ENCODE results near the gene CABCOCO1. TPM values are rescaled to one million over a fixed set of nuclear protein-coding genes. Genes with fewer than 3 reads are reported as not detected.

Gene CABCOCO1, protein sequence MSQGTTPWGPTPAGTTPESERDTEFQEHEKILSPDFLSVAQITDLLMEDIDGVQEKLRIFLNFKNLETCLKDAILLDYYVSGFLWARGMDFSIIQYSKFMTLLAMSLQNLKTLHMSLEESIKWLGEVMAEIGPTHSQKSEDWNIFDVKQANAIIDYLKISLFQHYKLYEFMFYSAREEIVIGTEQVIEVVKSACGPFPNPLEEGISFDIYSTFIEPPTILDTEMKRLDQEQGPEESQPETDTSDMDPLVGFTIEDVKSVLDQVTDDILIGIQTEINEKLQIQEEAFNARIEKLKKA
- total RNA-seq = not detected in 2 replicates

GRCh38 chr10:61662794-61663259 lies at the start of gene CABCOCO1:
Gene CABCOCO1 (plus strand): TSS chr10:61662929. CDS start chr10:61662973, 44 bp downstream.
- H3K27me3 Mint-ChIP-seq (ENCODE audit: insufficient read depth) = peaks cover 43% of the 10 kb centered on the region
- H3K9me3 Mint-ChIP-seq = no peaks in the 10 kb centered on the region
- DNase-seq (ENCODE audit: low spot score) = no peak
- intact Hi-C loops (cut with micrococcal nuclease) = no loop called here
- no peak within 1 kb of the TSS for H3K4me3 Mint-ChIP-seq
- H3K27ac Mint-ChIP-seq = no peak within 1 kb of the TSS
- no peaks in the 10 kb centered on the region for H3K4me1 Mint-ChIP-seq (ENCODE audit: low read depth)
- H3K36me3 Mint-ChIP-seq (ENCODE audit: low read depth) = no peaks in the 10 kb centered on the region

DNA sequence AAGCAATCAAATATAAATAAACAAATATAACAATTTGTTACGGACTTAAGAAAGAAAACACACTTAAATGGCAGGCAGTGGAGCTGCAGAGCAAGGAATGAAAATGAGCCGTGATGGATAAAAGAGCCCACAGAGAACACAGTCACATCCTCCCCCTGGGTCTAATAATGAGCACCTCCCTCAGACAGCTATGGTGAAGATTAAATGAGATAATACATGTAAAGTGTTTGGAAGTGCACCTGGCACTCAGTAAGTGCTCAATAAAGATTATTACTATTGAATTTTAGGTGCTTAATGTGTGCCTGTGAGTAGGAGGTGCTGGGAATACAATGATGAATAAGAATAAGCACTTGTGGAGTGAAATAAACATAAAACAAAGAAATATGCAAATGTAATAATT lies 49.1 kb upstream of the CABCOCO1 start:
- Mint-ChIP-seq H3K27me3 (ENCODE audit: insufficient read depth) (peaks cover 3% of the 10 kb centered on the region), H3K36me3 (ENCODE audit: low read depth) (no peaks in the 10 kb centered on the region), H3K9me3 (no peaks in the 10 kb centered on the region), H3K4me1 (ENCODE audit: low read depth) (no peaks in the 10 kb centered on the region), H3K27ac (no peak overlapping the region), H3K4me3 (no peak overlapping the region)
- DNase-seq (ENCODE audit: low spot score) = no peak
- intact Hi-C loops (cut with micrococcal nuclease) = no loop called here

- intact Hi-C loops (cut with micrococcal nuclease) = loop anchor here (5.0 kb wide), 1 partner anchor 861 kb away; no protein-coding TSS in a partner anchor
- Mint-ChIP-seq H3K27ac (no peak overlapping the region), H3K36me3 (ENCODE audit: low read depth) (no peaks in the 10 kb centered on the region), H3K4me1 (ENCODE audit: low read depth) (no peaks in the 10 kb centered on the region), H3K9me3 (no peaks in the 10 kb centered on the region), H3K27me3 (ENCODE audit: insufficient read depth) (peaks cover 3% of the 10 kb centered on the region), H3K4me3 (no peak overlapping the region)
- no peak for DNase-seq (ENCODE audit: low spot score)
Measured at GRCh38 chr10:61616611-61617010, 46.1 kb upstream of the CABCOCO1 start.

DNA sequence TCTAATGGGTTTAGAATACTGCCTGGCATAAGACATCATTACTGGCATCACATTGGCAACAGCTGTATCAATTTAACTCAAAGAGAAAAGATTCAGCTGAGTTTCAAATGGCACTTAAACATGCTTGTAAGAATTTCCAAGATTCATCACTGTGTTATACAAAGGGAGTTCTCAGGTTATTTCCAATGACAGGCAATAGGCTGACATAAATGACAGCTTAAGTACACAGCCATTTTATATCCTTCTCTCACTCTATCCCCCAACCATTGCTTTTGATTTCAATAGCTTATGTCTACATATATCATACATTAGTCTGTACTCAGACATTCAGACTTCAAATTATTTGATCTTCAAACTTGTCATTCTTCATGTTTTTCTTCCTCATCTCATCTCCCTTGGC lies 45.5 kb upstream of the CABCOCO1 start:
- intact Hi-C loops (cut with micrococcal nuclease) = loop anchor here (5.0 kb wide), 1 partner anchor 860 kb away; no protein-coding TSS in a partner anchor
- Mint-ChIP-seq H3K36me3 (ENCODE audit: low read depth) (no peaks in the 10 kb centered on the region), H3K27me3 (ENCODE audit: insufficient read depth) (no peaks in the 10 kb centered on the region), H3K4me3 (no peak overlapping the region), H3K4me1 (ENCODE audit: low read depth) (no peaks in the 10 kb centered on the region), H3K9me3 (no peaks in the 10 kb centered on the region), H3K27ac (no peak overlapping the region)
- DNase-seq (ENCODE audit: low spot score) = no peak

- Mint-ChIP-seq H3K9me3 (no peaks in the 10 kb centered on the region), H3K4me3 (no peak overlapping the region), H3K4me1 (ENCODE audit: low read depth) (no peaks in the 10 kb centered on the region), H3K36me3 (ENCODE audit: low read depth) (no peaks in the 10 kb centered on the region), H3K27me3 (ENCODE audit: insufficient read depth) (peaks cover 4% of the 10 kb centered on the region), H3K27ac (no peak overlapping the region)
- intact Hi-C loops (cut with micrococcal nuclease) = loop anchor here (5.0 kb wide), 1 partner anchor 860 kb away; no protein-coding TSS in a partner anchor
- no peak for DNase-seq (ENCODE audit: low spot score)
Measured at GRCh38 chr10:61617586-61617985, 45.1 kb upstream of the CABCOCO1 start.

DNA sequence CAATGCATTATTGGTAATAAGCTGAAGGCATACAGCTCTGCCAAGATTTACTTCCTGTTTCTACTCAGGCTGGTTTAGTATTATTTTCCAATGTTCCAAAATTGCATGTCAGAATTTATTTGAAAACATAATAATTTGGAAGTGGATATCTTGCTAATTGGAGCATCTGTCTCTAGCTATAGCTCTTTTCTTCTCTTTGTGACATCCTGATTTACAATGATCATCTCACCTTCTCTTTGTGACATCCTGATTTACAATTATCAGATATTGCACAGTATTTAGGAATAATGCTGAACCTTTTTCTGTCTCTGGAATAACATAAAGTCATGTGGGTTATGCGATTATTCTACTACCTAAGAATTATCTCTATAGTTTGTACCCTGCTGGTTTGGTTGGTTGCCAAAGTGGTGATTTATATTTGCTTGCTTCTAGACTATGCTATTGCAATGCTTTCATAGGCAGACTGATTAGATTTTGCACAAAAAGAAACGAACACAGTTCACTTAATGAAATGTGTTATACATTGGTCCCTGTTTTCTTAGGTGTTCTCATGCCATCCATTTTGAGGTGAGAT lies 44.3 kb upstream of the CABCOCO1 start:
- H3K36me3 Mint-ChIP-seq (ENCODE audit: low read depth) = no peaks in the 10 kb centered on the region
- intact Hi-C loops (cut with micrococcal nuclease) = loop anchor here (5.0 kb wide), 1 partner anchor 859 kb away; no protein-coding TSS in a partner anchor

GRCh38 chr10:61620506-61620905 lies 42.2 kb upstream of the CABCOCO1 start:
- Mint-ChIP-seq H3K4me1 (ENCODE audit: low read depth) (no peaks in the 10 kb centered on the region), H3K4me3 (no peak overlapping the region), H3K27me3 (ENCODE audit: insufficient read depth) (peaks cover 5% of the 10 kb centered on the region), H3K27ac (no peak overlapping the region), H3K36me3 (ENCODE audit: low read depth) (no peaks in the 10 kb centered on the region), H3K9me3 (no peaks in the 10 kb centered on the region)
- intact Hi-C loops (cut with micrococcal nuclease) = no loop called here
- no peak for DNase-seq (ENCODE audit: low spot score)

More for the DNA sequence above, 44.3 kb upstream of the CABCOCO1 start:
- peaks cover 5% of the 10 kb centered on the region for H3K27me3 Mint-ChIP-seq (ENCODE audit: insufficient read depth)
- DNase-seq (ENCODE audit: low spot score) = no peak
- no peaks in the 10 kb centered on the region for H3K4me1 Mint-ChIP-seq (ENCODE audit: low read depth)
- H3K9me3 Mint-ChIP-seq = no peaks in the 10 kb centered on the region
- H3K4me3 Mint-ChIP-seq = no peak overlapping the region
- no peak overlapping the region for H3K27ac Mint-ChIP-seq

GRCh38 chr10:61621605-61622051 lies 41.1 kb upstream of the CABCOCO1 start:
- Mint-ChIP-seq H3K27ac (no peak overlapping the region), H3K4me3 (no peak overlapping the region), H3K27me3 (ENCODE audit: insufficient read depth) (peaks cover 5% of the 10 kb centered on the region), H3K4me1 (ENCODE audit: low read depth) (no peaks in the 10 kb centered on the region), H3K9me3 (no peaks in the 10 kb centered on the region), H3K36me3 (ENCODE audit: low read depth) (no peaks in the 10 kb centered on the region)
- DNase-seq (ENCODE audit: low spot score) = no peak
- intact Hi-C loops (cut with micrococcal nuclease) = no loop called here

- Mint-ChIP-seq H3K36me3 (ENCODE audit: low read depth) (no peaks in the 10 kb centered on the region), H3K27ac (no peak overlapping the region), H3K4me3 (no peak overlapping the region), H3K27me3 (ENCODE audit: insufficient read depth) (peaks cover 5% of the 10 kb centered on the region), H3K4me1 (ENCODE audit: low read depth) (no peaks in the 10 kb centered on the region), H3K9me3 (no peaks in the 10 kb centered on the region)
- DNase-seq (ENCODE audit: low spot score) = no peak
- intact Hi-C loops (cut with micrococcal nuclease) = no loop called here
Measured at GRCh38 chr10:61623161-61623560, 39.6 kb upstream of the CABCOCO1 start.

GRCh38 chr10:61626209-61626608 lies 36.5 kb upstream of the CABCOCO1 start:
- Mint-ChIP-seq H3K9me3 (no peaks in the 10 kb centered on the region), H3K4me1 (ENCODE audit: low read depth) (no peaks in the 10 kb centered on the region), H3K36me3 (ENCODE audit: low read depth) (no peaks in the 10 kb centered on the region), H3K27ac (no peak overlapping the region), H3K4me3 (no peak overlapping the region), H3K27me3 (ENCODE audit: insufficient read depth) (peaks cover 5% of the 10 kb centered on the region)
- no peak for DNase-seq (ENCODE audit: low spot score)
- intact Hi-C loops (cut with micrococcal nuclease) = no loop called here

DNA sequence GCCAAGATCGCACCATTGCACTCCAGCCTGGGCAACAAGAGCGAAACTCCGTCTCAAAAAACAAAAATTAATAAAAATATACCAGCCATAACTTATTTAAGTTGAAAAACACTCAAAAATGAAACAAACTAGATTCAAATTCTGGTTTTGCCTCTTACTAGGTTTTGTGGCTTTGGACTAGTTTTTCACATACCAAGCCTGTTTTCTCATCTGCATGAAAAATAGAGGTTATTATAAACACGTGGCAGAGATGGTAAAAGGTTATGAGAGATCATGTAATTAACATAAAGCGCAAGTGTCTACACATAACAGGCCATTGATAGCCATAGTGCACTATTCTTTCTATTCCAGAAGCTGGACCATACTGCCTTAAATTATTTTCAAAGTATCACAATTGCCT lies 35.5 kb upstream of the CABCOCO1 start:
- Mint-ChIP-seq H3K9me3 (no peaks in the 10 kb centered on the region), H3K27ac (no peak overlapping the region)

DNA sequence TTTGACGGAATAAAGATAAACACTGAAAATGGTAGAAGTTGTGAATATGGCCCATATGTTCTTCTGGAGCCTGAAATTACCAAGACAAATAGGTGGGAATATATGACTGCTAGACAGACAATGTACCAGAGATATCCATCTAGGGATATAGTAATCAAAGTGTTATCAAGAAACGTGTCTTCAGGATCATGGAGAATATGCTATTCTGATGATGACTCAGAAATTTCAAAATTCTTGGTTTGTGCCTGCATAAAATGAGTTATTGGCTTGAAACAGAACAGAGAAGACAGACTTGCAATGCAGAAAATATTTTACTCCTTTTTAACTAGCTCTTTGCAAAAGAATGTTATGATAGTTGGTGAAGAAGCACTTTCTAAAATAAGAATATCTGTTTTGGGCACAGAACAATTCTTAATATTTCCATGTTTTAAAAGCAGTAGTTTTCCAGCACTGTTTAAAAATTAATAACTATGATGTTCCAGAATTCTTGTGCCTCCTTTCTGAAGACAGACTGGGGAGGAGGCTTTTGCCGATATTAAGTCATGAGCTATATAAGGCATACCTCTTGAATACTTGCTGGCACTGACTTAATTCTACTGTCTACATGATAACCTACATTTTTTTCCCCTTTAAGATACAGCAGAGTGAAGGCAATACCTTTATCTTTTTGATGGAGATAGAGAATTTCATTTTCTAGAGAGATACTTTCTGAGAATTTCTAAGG lies 34.4 kb upstream of the CABCOCO1 start:
- DNase-seq (ENCODE audit: low spot score) = no peak
- Mint-ChIP-seq H3K4me1 (ENCODE audit: low read depth) (no peaks in the 10 kb centered on the region), H3K9me3 (no peaks in the 10 kb centered on the region), H3K36me3 (ENCODE audit: low read depth) (no peaks in the 10 kb centered on the region), H3K4me3 (no peak overlapping the region), H3K27ac (no peak overlapping the region), H3K27me3 (ENCODE audit: insufficient read depth) (no peaks in the 10 kb centered on the region)
- intact Hi-C loops (cut with micrococcal nuclease) = no loop called here

More for the DNA sequence above, 35.5 kb upstream of the CABCOCO1 start:
- no peak overlapping the region for H3K4me3 Mint-ChIP-seq
- peaks cover 5% of the 10 kb centered on the region for H3K27me3 Mint-ChIP-seq (ENCODE audit: insufficient read depth)
- intact Hi-C loops (cut with micrococcal nuclease) = no loop called here
- DNase-seq (ENCODE audit: low spot score) = no peak
- H3K36me3 Mint-ChIP-seq (ENCODE audit: low read depth) = no peaks in the 10 kb centered on the region
- H3K4me1 Mint-ChIP-seq (ENCODE audit: low read depth) = no peaks in the 10 kb centered on the region

All from activated T-helper 1 cell treated with anti-CD3 and anti-CD28 coated beads, Interleukin-12 subunit alpha, Interleukin-12 subunit beta, Interleukin-2, Interleukin-4 antibody, amounts not matched to agents 30 ng/mL and 10 ng/mL and 1 ng/mL, durations not matched to agents 14 hours and 24 hours and 36 hours (primary cell).